Panc1 (cell line): ENCODE measurements around the gene ZNF764. TPM values are rescaled to one million over a fixed set of nuclear protein-coding genes. Genes with fewer than 3 reads are reported as not detected.

ENCODE experiments used
- ATAC-seq: fragments of 200-7000 bp; cut with Tn5 transposase; 2 replicates; pipeline ENCODE4 v1.9.1; 2020; ENCODE audit warnings: mild to moderate bottlenecking, moderate library complexity
- BruUV-seq: library from RNA; stranded (reverse); fragments of 400-500 nt; replicated peaks from 2 replicates; lab custom pipeline; 2021; lab: Mats Ljungman, UMichigan
- CTCF ChIA-PET: fragments of 300-600 bp; sonication (Branson Sonifier 250); formaldehyde crosslinking; loops from one replicate; lab custom pipeline; 2022; ENCODE audit warnings: antibody characterized with exemption; lab: Charles Lee
- POLR2A ChIA-PET: fragments of 300-600 bp; sonication (Branson Sonifier 250); formaldehyde crosslinking; loops from one replicate; lab custom pipeline; 2022; ENCODE audit warnings: antibody characterized with exemption; lab: Charles Lee
- DNase-seq: peaks from one replicate; pipeline ENCODE4 v3.0.0-alpha.2; 2010; ENCODE audit warnings: low read depth, low spot score
- H3K27ac ChIP-seq: 2 replicates; pipeline ENCODE4 v1.5.1; 2011; ENCODE audit warnings: mild to moderate bottlenecking, low read length, inconsistent platforms
- H3K27me3 ChIP-seq: fragments of 200-500 bp; sonication (Bioruptor generic); 2 replicates; pipeline ENCODE4 v1.6.0; 2014; ENCODE audit warnings: low read length, inconsistent platforms; ENCODE audit not compliant: control insufficient read depth, insufficient read depth
- H3K36me3 ChIP-seq: fragments of 200-500 bp; sonication (Bioruptor generic); 2 replicates; pipeline ENCODE4 v1.5.1; 2014; ENCODE audit warnings: inconsistent platforms, mild to moderate bottlenecking, low read length, moderate library complexity; ENCODE audit not compliant: control insufficient read depth, insufficient read depth
- H3K4me1 ChIP-seq: 2 replicates; pipeline ENCODE4 v1.5.1; 2011; ENCODE audit warnings: inconsistent platforms, mild to moderate bottlenecking, low read length, moderate library complexity; ENCODE audit not compliant: control insufficient read depth, insufficient read depth
- H3K4me3 ChIP-seq, 2 experiments: 2 replicates each; pipeline ENCODE4 v1.5.1; 2011 to 2012; ENCODE audit warnings: low read depth in 2 of 2, low read length in 2 of 2, mild to moderate bottlenecking in 2 of 2, inconsistent platforms in 1 of 2, moderate library complexity in 1 of 2
- H3K9me3 ChIP-seq: fragments of 200-500 bp; sonication (Bioruptor generic); 2 replicates; pipeline ENCODE4 v1.5.1; 2014; ENCODE audit warnings: low read depth, mild to moderate bottlenecking, inconsistent platforms, low read length, moderate library complexity; ENCODE audit not compliant: control insufficient read depth, insufficient read depth
- CTCF ChIP-seq: fragments of 450-650 bp; IDR thresholded peaks from 2 replicates; pipeline ENCODE4 v1.5.1; 2017; ENCODE audit warnings: mild to moderate bottlenecking
- POLR2AphosphoS5 ChIP-seq: IDR thresholded peaks from 2 replicates; pipeline ENCODE4 v1.6.1; 2012; ENCODE audit warnings: mild to moderate bottlenecking, low read depth, low read length, moderate library complexity
- REST ChIP-seq, 2 experiments: IDR thresholded peaks; 2 replicates each; pipeline ENCODE4 v1.6.1; 2011 to 2012; ENCODE audit warnings: low read depth in 2 of 2, control low read depth in 1 of 2, low read length in 1 of 2, mild to moderate bottlenecking in 1 of 2, moderate library complexity in 1 of 2; ENCODE audit not compliant: insufficient read depth in 1 of 2
- SIN3A ChIP-seq: IDR thresholded peaks from 2 replicates; pipeline ENCODE4 v1.6.1; 2012; ENCODE audit warnings: low read depth, mild to moderate bottlenecking, low read length, moderate library complexity, borderline replicate concordance; ENCODE audit not compliant: insufficient read depth
- TCF7L2 ChIP-seq: IDR thresholded peaks from 2 replicates; pipeline ENCODE4 v1.6.1; 2011; ENCODE audit warnings: mild to moderate bottlenecking, low read depth, low read length, inconsistent platforms
- in situ Hi-C: cut with HindIII; loops from 2 replicates; pipeline ENCODE4 v1.10.0; 2016; ENCODE audit warnings: low sequenced_read_pairs, low pct_unique_long_range_greater_than_20kb
- intact Hi-C: fragments of 100-400 bp; cut with micrococcal nuclease; formaldehyde crosslinking; loops from one replicate; pipeline ENCODE4 v1.10.0; 2022; ENCODE audit not compliant: unreplicated experiment
- total RNA-seq: library from RNA; stranded (reverse); gene quantifications from one replicate; pipeline ENCODE4 v1.2.1, GENCODE V29; 2021; ENCODE audit not compliant: unreplicated experiment

Gene ZNF764
- total RNA-seq, 1 experiment from 2014 or later, result 16.7 TPM

GRCh38 chr16:30511509-30511908 lies 46.7 kb downstream of the ZNF764 start:
- DNase-seq (no peak), ATAC-seq (no peak)
- intact Hi-C loops (no loop called here), in situ Hi-C loops (no loop called here)
- ChIA-PET POLR2A (no interaction called here), CTCF (no interaction called here)
- Histone ChIP-seq H3K27me3 (no peaks in the 10 kb centered on the region), H3K27ac (no peak overlapping the region), H3K36me3 (no peaks in the 10 kb centered on the region), H3K4me3 (no peak overlapping the region), H3K4me1 (no peaks in the 10 kb centered on the region), H3K9me3 (no peaks in the 10 kb centered on the region)
- no TSS peak for BruUV-seq
- TF ChIP-seq POLR2AphosphoS5, result no peak
- no peak for TF ChIP-seq REST (IDR thresholded peaks at IDR 0.05; ENCODE audit: insufficient read depth in 1 of 2, low read depth in 2 of 2, low read length in 1 of 2)
- TF ChIP-seq SIN3A, result no peak
- TF ChIP-seq TCF7L2, result no peak
- TF ChIP-seq CTCF, result no peak

- TF ChIP-seq REST (IDR thresholded peaks at IDR 0.05; ENCODE audit: insufficient read depth in 1 of 2, low read depth in 2 of 2, low read length in 1 of 2), result no peak
- TF ChIP-seq SIN3A, result no peak
- no peak for TF ChIP-seq TCF7L2
- no peak for TF ChIP-seq CTCF
- no peak for TF ChIP-seq POLR2AphosphoS5
- no TSS peak for BruUV-seq
- H3K27me3 ChIP-seq, result no peaks in the 10 kb centered on the region
- H3K36me3 ChIP-seq, result no peaks in the 10 kb centered on the region
- no peak for ATAC-seq
- H3K27ac ChIP-seq, result no peak overlapping the region
- no peak overlapping the region for H3K4me3 ChIP-seq
- intact Hi-C loops (no loop called here), in situ Hi-C loops (no loop called here)
- DNase-seq, result no peak
- ChIA-PET CTCF (interaction anchor here (0.6 kb wide), 1 partner anchor 50 kb away, joined by 4 read pairs; no protein-coding TSS in a partner anchor), POLR2A (no interaction called here)
- H3K9me3 ChIP-seq, result no peaks in the 10 kb centered on the region
- H3K4me1 ChIP-seq, result no peaks in the 10 kb centered on the region
Observed at GRCh38 chr16:30510376-30510938, 47.7 kb downstream of the ZNF764 start.
